ENCODE data around the gene SLX9.
A peak's percentile ranks its signal among the peaks of the same experiment; 100 is the strongest.
"Not testable (repeated sequence)": the region's sequence is repeated elsewhere in the genome, so short reads cannot be mapped to it uniquely, and the experiment has no call there.

SLX9 gene

DNA sequence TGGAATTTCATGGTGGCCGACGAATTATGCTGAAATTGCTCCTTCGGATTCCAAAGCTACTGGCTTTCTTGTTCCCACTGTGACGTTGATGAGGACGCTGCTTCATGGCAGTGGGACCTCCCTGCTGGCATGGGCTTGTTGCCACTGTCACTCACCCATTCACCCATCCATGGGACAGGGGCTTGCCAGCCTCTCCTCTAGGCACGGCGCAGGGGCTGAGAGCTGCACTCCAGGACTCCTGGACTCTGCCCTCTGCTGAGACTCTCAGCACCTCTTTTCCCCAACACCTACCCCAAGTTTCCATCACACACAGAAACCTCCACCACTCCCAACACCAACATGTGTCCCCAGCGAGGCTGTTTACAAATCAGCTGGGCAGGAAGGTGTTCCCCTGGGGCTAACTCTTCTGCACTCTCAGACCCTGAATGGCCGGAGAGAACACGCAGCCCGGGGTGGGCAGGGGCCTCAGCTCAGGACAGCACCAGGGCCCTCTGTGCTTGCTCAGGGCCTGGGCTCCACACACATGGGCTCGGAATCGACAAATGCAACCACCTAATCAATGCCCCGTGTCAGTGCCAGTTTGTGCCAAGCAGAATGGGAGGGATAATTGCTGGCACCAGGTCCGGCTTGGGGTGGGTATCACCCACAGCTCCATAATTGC is 22.3 kb upstream of the SLX9 start:
- DNase-seq: no peak

DNA sequence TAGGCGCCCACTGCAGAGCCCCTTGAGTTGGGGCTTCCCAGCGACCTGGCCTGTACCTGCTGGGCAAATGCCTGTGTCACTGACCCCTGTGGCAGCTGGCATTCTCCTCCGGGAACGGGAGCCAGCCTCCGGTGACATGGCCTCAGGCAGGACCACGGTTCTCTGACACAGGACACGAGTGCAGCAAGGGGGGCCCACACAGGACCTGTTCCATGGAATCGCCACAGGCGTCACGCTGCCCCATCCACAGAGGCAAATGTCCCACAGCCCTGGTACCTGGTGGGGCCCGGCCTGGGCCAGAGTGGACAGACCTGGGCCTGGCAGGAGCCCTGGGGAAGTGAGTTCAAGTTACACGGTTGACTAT is 21.7 kb upstream of the SLX9 start:
- DNase-seq: no peak

DNA sequence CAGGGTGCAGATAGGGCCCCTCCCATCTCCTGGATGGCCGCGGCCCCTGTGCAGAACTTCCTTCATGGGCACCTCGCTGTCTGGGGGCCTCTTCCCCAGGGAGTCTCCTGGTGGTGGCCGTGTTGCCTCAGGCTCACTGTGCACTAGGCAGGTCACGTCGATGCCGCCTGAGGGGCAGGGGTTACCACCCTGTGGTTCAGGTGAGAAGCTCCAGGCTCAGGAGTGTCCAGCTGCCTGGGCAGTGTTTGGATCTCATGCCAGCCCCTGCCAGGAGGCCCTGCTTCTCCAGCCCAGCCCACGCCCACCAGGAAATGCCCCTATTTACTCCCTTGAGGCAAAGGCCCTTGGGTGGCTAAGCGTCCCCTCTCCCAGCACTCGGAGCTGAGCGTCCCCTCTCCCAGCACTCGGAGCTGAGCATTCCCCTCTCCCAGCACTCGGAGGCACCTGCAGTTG is 21.2 kb upstream of the SLX9 start:
- DNase-seq: no peak

DNA sequence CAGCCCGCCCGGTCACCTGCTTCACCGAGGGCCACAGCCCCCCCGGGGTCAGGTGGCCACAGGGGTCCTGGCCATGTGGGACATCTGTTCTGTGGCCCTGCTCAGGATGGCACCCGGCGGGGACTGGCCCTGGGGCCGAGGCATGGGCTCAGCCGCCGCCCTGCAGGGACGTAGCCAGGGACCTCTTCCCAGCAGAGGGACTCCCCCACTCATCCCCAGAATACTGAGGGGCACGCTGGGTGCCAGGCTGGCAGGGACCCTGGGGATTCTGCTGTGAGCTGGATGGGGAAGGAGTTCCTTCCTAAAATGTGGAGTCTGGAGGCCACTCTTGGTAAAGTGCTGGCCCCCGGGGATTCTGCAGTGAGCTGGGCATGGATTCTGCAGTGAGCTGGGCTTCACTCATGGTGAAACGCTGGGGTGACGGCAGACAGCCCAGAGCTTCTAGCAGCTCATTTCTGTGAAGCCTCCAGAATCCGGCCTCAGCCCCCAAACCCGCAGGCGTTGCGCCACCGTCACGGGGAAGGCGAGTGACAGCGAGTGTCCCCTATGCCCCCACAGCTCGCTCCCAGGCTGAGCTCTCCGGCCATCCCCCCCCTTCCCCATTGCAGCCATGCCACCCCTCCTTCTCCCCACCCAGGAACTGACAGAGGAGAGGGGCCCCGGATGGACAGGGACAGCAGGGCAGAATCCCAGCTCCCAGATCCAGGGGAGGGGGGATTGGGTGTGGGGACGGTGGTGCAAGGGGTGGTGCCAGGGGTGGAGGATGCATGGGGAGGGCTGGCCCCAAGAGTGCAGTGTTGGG is 20.5 kb upstream of the SLX9 start:
- no peak for DNase-seq

DNA sequence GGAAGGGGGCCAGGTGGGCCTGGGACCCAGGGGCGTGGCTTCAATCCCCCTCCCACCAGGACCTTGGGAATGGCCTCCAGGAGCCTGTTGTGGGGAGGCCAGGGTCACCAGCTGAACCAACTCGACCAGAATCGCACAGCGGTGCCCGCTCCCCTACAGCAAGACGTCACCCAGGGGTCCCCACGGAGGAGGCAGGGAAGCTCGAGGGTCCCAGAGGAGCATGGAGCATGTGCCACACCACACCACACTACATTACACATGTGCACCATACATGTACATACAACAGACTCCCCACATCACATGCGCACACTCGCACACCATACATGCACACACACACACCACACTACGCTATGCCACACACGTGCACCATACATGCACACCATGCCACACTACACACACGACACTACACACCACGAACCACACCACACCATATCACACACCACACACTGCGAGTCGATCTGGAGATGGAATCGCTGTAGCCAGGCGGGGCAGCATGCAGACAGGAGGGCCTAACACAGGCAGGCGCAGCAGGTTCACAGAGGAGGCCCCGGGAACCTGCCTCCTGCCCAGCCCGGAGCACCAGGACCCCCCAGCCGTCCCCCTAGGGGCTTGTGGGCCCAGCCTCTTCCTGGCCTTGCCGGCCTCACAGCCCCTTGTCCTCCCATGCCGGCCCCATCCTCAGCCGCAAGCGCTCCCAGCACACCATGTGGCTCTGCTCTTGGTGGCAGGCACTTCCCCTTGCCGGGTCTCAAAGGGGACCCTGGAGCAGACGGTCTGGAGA is 19.7 kb upstream of the SLX9 start:
- DNase-seq: no peak

DNA sequence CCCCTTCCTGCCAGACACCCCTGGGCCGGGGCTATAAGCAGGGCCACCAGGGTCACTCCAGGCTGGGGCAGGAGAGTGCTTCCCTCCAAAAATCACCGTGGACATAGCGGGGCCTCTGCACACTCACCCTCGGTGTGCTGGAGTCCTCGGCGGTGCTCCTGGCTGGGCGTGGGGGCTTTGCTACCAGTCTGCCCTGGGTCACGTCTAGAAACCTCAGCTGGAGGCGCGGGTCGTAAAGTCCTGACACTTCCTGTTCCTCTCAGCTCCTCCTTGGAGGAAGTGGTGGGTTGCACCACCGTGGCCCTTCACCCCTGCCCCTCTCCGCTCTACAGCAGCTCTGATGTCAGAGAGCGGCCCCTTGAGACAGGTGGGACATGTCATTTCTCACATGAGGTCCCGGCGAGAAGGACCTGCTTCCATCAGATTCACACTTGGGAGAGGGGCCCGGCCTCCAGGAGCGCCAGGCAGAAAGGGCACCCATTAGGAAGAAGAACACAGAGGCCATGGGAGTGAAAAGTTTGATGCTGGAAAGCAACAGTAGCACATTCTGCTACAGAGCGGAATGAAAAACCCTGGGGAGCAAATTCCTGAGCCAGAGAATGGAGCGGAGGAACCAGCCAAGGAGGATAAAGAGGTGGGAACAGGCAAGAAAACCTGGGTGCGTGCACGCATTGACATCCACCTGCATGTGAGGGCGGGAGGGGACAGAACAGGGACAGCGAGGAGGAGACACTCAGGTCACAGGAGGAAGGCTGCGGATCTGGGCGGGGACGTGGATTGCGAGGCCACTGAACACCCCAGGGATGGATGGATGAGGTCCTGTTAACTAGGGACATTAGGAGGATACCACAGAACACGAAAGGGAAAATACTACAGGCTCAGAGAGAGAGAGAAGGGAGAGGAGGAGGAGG is 18.9 kb upstream of the SLX9 start, which contains the start of gene ITGB2:
Gene ITGB2 (minus strand): TSS at position 206 of the 911 bp plus-strand sequence. CDS start 10,117 bp downstream, outside the sequence.
- DNase-seq: no peak

DNA sequence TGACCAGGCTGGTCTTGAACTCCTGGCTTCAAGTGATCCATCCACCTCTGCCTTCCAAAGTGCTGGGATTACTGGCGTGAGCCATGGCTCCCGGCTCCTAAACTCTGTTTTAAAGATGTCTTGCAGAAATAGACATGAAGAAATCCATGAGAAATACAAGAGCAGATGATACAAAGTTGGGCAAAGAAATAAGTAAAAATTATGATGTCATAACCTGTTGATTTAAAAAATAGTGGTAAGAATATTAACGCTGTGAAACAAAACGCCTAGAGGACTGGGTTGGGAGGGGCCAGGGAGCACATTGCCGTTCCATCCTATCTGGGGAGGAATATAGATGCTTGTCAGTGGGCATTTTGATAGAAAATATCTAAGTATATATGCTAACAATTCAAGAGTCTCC is 17.9 kb upstream of the SLX9 start:
- no peak for DNase-seq

DNA sequence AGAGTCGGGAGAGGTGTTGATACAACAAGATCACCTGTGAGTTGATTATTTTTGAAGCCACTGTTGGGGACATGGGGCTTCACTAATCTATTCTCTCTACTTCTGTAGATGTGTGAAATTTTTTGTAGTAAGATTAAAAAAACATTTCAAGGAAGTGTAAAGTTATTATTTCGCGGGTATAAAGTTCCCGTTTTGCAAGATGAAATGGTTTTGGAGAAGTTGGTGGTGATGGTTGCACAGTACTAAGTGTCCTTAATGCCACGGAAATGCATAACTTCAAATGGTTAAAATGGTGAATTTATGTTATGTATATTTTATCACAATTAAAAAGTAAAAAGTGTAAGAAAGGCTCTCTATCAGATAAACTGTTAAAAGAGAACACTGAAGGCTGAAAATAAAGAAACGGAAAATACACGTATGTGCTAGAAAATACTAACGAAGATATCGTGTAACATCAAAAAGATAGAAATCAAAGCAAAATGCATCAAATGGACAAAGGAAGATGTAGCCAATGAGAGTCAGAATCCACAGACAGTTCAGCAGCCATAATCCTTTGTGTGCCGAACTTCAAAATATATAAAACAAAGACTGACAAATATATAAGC is 16.2 kb upstream of the SLX9 start:
- no peak for DNase-seq

DNA sequence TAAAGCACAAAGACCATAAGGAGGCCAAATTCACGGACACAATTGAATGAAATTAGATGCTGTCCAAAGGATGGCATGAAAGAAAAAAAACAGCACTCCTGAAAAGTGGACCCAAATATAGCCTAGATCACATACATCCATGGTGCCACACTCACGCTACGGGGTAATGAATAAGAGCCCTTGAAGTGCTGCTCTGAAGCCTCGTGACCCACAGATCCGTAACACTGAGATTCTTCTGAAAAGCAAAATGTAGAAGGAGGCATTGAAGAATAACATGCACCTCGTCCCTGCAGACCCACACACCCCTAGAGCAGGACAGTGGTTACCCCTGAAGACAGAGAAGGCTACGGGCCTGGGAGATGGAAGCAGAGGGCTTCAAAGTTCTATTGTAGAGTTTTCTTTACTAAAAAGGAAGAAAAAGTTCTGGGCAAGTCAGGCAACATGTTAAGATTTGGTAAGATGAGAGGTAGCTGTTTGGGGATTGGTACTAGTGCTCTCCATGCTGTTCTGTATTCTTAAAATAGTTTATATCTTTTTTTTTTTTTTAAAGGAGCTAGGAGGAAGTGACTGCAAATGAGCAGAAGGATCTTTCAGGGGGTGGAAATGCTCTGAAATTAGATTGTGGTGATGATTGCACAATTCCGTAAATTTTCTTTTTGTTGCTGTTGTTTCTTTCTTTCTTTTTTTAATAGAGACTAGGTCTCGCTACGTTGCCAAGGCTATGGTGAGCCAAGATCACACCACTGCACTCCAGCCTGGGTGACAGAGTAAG is 15.0 kb upstream of the SLX9 start:
- no peak for DNase-seq

DNA sequence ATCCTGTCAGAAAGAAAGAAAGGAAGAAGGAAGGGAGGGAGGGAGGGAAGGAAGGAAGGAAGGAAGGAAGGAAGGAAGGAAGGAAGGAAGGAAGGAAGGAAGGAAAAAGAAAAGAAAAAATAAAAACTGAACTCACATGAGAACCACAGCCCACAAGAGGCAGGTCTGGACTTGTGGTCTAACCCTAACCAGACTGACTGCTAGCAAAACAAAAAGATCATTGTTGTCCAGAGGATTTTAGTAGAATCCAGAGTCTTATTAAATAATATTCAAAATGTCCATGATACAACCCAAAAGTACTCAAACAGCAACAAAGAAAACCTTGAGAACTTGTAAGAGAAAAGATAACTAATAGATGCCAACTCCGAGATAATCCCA is 14.5 kb upstream of the SLX9 start:
- no peak for DNase-seq

DNA sequence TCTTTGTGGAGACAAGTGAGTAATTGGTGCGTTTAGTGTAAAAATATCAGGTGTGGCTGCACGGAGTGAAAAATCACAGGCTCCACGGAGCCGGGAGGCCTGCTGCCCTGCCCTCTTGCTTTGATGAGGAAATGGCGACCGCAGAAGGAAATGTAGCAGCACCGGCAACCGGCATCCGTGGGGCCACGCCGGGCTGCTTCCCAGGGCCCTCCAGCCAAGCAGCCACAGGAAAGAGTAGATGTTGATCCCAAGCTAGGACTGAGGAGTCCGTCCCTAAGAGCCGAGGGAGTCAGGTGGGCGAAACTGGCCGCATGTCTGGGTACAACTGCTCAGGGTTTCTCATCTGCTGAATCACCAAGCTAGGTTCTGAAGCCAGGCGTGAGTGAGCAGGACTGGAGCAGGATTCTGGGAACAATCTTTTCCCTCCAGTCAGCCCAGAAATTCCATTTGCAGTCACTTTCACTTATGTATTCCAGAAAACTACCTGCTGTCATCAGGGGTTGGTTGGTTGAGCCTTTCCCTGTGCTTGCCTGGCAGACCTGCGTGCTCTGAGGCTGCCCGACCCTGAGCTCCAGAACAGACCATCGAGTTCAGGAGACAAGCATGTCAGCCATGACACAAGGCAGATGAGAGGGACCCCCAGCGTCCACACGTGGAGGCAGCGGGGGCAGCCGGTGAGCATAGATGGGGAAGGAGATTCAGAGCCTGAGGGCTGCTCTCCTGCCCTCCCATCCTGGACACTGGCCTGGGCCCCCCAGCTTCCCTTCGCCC is 13.3 kb upstream of the SLX9 start:
- DNase-seq: no peak

DNA sequence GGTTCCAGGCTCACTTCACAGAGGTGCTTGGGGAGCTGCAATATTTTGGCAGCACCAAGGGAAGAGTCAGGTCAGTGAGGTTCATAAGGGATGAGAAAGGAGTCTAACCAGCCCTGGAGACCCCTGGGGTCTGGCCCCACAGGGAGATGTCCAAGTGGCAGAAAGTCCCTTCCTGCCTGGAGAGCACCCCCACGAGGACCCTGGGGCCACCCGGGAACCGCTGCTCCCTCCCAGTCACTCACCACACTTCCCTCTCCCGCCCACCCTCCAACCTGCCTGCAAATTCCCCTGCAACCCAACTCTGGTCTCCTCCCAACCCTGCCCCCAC is 12.6 kb upstream of the SLX9 start:
- no peak for DNase-seq

DNA sequence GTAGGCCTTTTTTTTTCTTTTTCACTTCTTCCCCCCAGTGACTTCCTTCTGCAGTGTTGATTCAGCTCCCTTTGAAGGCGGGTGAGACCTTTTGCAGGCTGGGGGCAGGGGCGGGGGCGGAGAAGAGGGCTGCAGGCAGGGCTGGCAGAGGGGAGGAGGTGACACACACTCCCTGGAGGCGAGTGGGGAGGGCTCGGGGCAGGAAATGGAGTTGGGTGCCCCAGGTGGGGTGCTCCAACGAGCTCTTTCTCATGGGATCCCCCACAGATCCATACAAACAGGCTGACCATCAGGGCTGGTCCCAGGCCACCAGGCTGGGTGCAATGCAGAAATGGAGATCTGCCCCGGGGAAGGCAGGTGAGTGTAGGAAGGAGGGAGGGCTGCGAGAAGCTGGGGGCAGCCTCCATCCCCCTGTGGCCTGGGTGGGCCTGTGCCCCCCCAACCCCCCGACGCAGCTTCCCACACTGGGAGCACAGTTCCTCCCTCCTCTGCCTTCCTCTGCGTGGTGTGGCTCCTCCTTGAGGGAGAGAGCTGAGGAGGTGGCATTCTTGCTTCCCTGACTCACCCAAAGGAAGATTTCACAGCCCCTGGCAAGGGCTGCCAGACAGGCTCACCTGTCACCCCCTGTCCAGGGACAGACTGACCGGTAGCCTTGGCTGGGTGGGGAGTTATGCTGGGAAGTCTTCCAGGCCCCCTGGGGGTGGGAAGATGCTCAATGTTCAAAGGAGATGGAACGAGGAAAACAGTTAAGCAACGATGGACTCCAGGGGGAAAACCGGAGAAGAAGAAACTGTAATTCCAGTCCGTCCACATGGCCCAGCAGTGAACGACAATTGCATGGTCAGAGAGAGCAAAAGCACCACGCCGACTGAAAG is 12.0 kb upstream of the SLX9 start:
- DNase-seq: no peak

DNA sequence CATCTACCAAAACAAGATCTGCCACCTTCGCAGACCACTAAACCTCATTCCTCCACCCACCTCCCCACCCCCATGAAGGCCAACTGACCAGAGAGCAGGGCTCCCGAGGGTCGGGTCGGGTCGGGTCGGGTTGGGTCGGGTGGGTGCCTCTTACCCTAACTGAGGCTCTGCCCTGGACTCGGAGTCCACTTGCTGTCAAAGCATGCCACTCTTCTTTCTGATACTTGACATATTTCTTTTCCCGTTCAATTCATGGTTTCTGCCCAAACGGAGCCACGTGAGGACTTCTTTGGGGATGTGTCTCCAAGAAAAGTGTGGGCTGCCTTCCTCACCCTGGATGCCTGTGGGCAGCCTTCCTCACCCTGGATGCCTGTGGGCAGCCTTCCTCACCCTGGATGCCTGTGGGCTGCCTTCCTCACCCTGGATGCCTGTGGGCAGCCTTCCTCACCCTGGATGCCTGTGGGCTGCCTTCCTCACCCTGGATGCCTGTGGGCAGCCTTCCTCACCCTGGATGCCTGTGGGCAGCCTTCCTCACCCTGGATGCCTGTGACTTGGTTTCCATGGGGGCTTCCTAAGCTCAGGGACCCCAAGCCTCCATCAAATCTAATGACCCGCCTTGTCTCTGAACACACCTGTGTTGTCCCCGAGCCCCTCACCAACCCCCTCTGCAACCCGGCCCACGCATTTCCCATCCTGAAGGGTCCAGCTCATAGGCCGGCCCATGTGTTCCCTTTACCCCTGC is 11.2 kb upstream of the SLX9 start:
- not testable (repeated sequence) for DNase-seq

DNA sequence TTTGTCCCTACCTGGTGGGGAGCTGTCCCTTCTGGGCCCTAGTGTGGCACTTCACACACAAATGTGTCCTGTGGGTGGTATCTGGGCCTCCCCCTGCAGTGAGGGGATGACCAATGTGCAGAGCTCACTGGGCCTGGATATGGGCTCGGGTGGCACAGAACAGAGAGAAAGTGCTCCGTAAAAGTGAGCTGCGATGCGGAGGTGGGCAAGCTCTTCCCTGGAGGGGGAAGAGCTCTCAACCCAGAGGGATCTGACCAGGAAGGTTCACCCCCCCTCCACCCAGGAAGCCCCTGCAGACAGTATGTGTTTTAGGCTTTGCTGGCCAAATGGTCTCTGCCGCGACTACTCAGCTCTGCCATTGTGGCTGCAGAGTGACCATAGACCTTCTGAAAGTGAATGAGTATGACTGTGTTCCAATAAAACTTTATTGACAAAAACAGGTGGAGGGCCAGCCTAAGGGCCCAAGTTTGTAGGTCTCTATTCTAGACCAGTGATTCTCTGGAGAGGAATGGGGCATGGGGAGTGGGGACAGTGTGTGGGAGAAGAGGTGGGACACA is 10.5 kb upstream of the SLX9 start:
- no peak for DNase-seq

DNA sequence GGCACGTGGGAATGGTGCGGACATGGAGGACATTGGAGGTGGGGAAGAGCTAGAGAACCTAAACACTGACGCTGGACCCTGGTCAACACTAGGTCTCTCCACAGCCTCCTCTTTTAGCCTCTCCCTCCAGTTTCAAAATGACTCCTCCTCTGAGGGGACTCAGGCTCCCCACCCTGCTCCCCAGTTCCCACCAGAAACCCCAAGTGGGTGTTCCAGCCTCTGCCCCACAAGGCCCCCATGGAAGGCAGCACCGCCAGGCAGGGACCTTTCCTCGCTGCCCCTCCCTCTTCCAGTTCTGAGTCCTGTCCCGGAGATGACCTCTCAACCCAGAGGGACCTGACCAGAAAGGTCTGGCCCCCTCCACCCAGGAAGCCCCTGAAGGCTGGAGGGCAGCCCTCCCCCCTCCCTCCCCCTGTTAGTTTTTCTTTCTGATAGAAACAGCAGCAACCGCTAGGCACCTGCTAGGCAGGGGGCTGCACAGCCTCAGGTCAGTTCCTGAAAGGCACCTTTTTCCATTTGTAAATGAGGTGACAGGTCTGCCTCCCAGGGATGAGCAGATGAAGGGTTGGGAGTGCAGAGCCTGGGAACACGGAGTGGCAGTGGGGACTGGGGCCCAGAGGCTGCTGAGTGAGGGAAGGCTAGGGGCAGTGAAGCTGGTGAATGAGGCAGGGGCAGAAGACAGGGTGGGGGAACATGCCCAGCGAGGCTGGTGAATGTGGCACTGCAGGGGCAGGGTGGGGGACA is 9.9 kb upstream of the SLX9 start:
- no peak for DNase-seq

DNA sequence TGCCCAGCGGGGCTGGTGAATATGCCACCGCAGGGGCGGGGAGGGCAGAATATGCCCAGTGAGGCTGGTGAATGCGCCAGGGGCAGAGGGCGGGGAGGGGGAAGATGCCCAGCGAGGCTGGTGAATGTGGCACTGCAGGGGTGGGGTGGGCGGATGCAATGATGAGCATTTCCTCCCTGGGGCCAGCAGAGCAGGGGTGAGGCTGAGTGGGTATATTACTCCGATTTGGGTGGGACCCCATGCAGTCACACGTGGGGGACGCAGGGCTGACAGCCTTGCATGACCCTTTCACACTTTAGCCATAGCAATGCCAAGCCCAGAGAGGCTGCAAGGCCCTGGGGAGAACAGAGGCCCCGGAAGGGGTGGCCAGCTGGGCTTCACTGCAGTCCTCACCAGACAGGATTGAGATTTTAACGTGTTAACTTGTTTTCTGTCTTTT is 9.3 kb upstream of the SLX9 start:
- DNase-seq: no peak

DNA sequence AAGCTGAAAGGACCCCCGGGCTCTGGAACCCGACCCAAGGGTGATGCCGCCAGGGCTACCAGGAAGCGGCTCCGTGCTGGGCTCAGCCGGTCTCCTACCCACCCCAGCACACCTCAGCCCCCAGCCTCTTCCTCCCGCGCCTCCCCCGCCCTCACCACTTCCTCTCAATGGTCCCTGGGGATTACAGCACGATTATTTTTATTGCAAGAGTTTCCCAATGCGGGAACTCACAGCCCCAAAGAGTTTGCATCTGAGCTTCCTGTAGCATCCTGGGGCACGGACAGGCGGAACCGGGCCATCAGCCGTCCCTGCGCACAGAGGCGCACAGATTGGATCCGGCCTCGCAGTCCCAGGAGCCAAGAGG is 8.7 kb upstream of the SLX9 start:
- DNase-seq: peak; percentile 41

All from eye (tissue), 1 donor.